ENCODE results near the gene IFNA21.
"Not testable (repeated sequence)": the region's sequence is repeated elsewhere in the genome, so short reads cannot be mapped to it uniquely, and the experiment has no call there.

IFNA21 gene

GRCh38 chr9:21154018-21154608 lies 12.3 kb downstream of the IFNA21 start:
- no peak for DNase-seq (ENCODE audit: extremely low read depth, low read depth)
- no peak for TF ChIP-seq CTCF (IDR thresholded peaks at IDR 0.05; ENCODE audit: low read depth, low read length)

- TF ChIP-seq CTCF (IDR thresholded peaks at IDR 0.05; ENCODE audit: low read depth, low read length): no peak
- no peak for DNase-seq (ENCODE audit: extremely low read depth, low read depth)
These were observed 13.0 kb downstream of the IFNA21 start for GRCh38 chr9:21153336-21154017.

- no peak for DNase-seq (ENCODE audit: extremely low read depth, low read depth)
- TF ChIP-seq CTCF (IDR thresholded peaks at IDR 0.05; ENCODE audit: low read depth, low read length): no peak
These were observed 21.9 kb downstream of the IFNA21 start for GRCh38 chr9:21144603-21145002.

- no peak for DNase-seq (ENCODE audit: extremely low read depth, low read depth)
- peak; percentile 9 for TF ChIP-seq CTCF (IDR thresholded peaks at IDR 0.05; ENCODE audit: low read depth, low read length)
These were observed 25.0 kb downstream of the IFNA21 start, which contains the start of gene IFNW1 for GRCh38 chr9:21141427-21141882. TSS of gene IFNW1 (minus strand) at chr9:21141832. CDS start at chr9:21141570, 262 bp downstream.

GRCh38 chr9:21137020-21137419 lies 29.4 kb downstream of the IFNA21 start:
- DNase-seq (ENCODE audit: extremely low read depth, low read depth): no peak
- no peak for TF ChIP-seq CTCF (IDR thresholded peaks at IDR 0.05; ENCODE audit: low read depth, low read length)

- no peak for DNase-seq (ENCODE audit: extremely low read depth, low read depth)
- TF ChIP-seq CTCF (IDR thresholded peaks at IDR 0.05; ENCODE audit: low read depth, low read length): no peak
These were observed 30.7 kb downstream of the IFNA21 start for GRCh38 chr9:21135736-21136135.

GRCh38 chr9:21128186-21128585 lies 38.3 kb downstream of the IFNA21 start:
- DNase-seq (ENCODE audit: extremely low read depth, low read depth): not testable (repeated sequence)
